HepG2 (cell line): Measurements from ENCODE around the gene MARCO. TPM values are rescaled to one million over a fixed set of nuclear protein-coding genes. Genes with fewer than 3 reads are reported as not detected.

ENCODE experiments used
- MTA3 ChIP-seq: sonication (generic); formaldehyde crosslinking; IDR thresholded peaks from 2 replicates; pipeline ENCODE4 v1.4.0; 2020; ENCODE audit warnings: missing genetic modification reagents
- NFIB ChIP-seq: sonication (generic); formaldehyde crosslinking; IDR thresholded peaks from 2 replicates; pipeline ENCODE4 v1.9.0; 2021; ENCODE audit warnings: missing genetic modification reagents, mild to moderate bottlenecking, borderline replicate concordance
- REPIN1 ChIP-seq: sonication (generic); formaldehyde crosslinking; IDR thresholded peaks from 2 replicates; pipeline ENCODE4 v1.8.0; 2022; ENCODE audit warnings: missing genetic modification reagents, low read depth, mild to moderate bottlenecking, borderline replicate concordance
- SRSF4 ChIP-seq: fragments of 200-400 bp; formaldehyde crosslinking; IDR thresholded peaks from one replicate; pipeline ENCODE4 v1.6.1; 2018; ENCODE audit warnings: mild to moderate bottlenecking, low read depth, low read length, moderate library complexity; ENCODE audit not compliant: poor library complexity, severe bottlenecking
- TAF15 ChIP-seq: fragments of 200-400 bp; formaldehyde crosslinking; IDR thresholded peaks from one replicate; pipeline ENCODE4 v1.6.1; 2018; ENCODE audit warnings: mild to moderate bottlenecking, low read depth, low read length; ENCODE audit not compliant: poor library complexity, severe bottlenecking
- YY1 ChIP-seq: IDR thresholded peaks from 2 replicates; pipeline ENCODE4 v1.6.1; 2011; ENCODE audit warnings: low read length, low read depth, moderate library complexity, mild to moderate bottlenecking; ENCODE audit not compliant: insufficient read depth, insufficient replicate concordance
- ZNF362 ChIP-seq: sonication (generic); formaldehyde crosslinking; IDR thresholded peaks from 2 replicates; pipeline ENCODE4 v1.4.0; 2020; ENCODE audit warnings: missing genetic modification reagents, mild to moderate bottlenecking, borderline replicate concordance
- ZNF780A ChIP-seq: sonication (generic); formaldehyde crosslinking; IDR thresholded peaks from 2 replicates; pipeline ENCODE4 v1.8.0; 2022; ENCODE audit warnings: mild to moderate bottlenecking, missing genetic modification reagents, moderate library complexity
- ZNF792 ChIP-seq: IDR thresholded peaks from 2 replicates; pipeline ENCODE4 v1.6.1; 2016
- ZNF841 ChIP-seq: sonication (generic); formaldehyde crosslinking; IDR thresholded peaks from 2 replicates; pipeline ENCODE4 v1.8.1; 2023; ENCODE audit warnings: missing genetic modification reagents, borderline replicate concordance
- polyA plus RNA-seq, 8 experiments: library from polyadenylated mRNA; depleted of rRNA in 3 of 8; stranded (reverse) in 7 of 8; unstranded in 1 of 8; fragments of >200 nt; fragmentation: Illumina TruSeq in 4 of 8; extraction: Trizol in 4 of 8; gene quantifications; 2 replicates each; pipeline versions ENCODE4 v1.2.1 to v1.2.3, GENCODE V29; 2011 to 2016; ENCODE audit warnings: low read depth in 4 of 8, missing spikeins in 1 of 8, mixed read lengths in 1 of 8; ENCODE audit not compliant: insufficient read depth in 1 of 8
- total RNA-seq, 5 experiments: library from RNA; depleted of rRNA; stranded (reverse); fragments of >200 nt; fragmentation: Illumina TruSeq; extraction: Trizol; gene quantifications; 2 replicates each; pipeline ENCODE4 v1.2.3, GENCODE V29; 2016; ENCODE audit warnings: low read depth in 1 of 5
- TF ChIP-seq, protein P1 (sequence below): sonication (generic); formaldehyde crosslinking; IDR thresholded peaks from 2 replicates; pipeline ENCODE4 v1.4.0; 2020; ENCODE audit warnings: missing genetic modification reagents, borderline replicate concordance
- TF ChIP-seq, protein P2 (sequence below): sonication (generic); formaldehyde crosslinking; IDR thresholded peaks from 2 replicates; pipeline ENCODE4 v1.4.0; 2020; ENCODE audit warnings: mild to moderate bottlenecking, missing genetic modification reagents, borderline replicate concordance
- TF ChIP-seq, protein P3 (sequence below): sonication (generic); formaldehyde crosslinking; IDR thresholded peaks from 2 replicates; pipeline ENCODE4 v1.8.1; 2023; ENCODE audit warnings: mild to moderate bottlenecking, inconsistent platforms, moderate library complexity, missing genetic modification reagents, borderline replicate concordance

The MARCO gene
- total and polyA plus RNA-seq, 2 of the 13 experiments (the other 11 are each of a cell fraction or from before 2014, with no cell fraction given), result not detected

DNA sequence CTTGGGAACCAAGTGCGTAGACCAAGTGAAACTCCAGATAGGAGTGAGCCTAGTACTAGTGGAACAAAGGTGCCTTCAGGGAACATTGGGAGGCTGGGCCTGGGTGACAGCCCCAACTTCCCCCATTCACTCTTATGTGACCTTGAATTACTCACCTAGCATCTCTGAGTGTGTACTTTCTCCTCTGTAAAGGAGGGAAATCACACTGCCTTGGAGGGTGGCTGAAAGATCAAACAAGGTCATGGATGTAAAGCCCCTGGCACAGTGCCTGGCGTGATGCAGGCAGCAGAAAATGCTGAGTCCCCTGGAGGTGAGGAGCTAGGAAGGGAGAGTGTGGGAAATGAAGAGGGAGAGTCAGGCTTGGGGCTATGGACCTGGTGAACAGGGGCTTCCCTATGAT lies 45.9 kb downstream of the MARCO start (continued):
- TF ChIP-seq, protein P1, sequence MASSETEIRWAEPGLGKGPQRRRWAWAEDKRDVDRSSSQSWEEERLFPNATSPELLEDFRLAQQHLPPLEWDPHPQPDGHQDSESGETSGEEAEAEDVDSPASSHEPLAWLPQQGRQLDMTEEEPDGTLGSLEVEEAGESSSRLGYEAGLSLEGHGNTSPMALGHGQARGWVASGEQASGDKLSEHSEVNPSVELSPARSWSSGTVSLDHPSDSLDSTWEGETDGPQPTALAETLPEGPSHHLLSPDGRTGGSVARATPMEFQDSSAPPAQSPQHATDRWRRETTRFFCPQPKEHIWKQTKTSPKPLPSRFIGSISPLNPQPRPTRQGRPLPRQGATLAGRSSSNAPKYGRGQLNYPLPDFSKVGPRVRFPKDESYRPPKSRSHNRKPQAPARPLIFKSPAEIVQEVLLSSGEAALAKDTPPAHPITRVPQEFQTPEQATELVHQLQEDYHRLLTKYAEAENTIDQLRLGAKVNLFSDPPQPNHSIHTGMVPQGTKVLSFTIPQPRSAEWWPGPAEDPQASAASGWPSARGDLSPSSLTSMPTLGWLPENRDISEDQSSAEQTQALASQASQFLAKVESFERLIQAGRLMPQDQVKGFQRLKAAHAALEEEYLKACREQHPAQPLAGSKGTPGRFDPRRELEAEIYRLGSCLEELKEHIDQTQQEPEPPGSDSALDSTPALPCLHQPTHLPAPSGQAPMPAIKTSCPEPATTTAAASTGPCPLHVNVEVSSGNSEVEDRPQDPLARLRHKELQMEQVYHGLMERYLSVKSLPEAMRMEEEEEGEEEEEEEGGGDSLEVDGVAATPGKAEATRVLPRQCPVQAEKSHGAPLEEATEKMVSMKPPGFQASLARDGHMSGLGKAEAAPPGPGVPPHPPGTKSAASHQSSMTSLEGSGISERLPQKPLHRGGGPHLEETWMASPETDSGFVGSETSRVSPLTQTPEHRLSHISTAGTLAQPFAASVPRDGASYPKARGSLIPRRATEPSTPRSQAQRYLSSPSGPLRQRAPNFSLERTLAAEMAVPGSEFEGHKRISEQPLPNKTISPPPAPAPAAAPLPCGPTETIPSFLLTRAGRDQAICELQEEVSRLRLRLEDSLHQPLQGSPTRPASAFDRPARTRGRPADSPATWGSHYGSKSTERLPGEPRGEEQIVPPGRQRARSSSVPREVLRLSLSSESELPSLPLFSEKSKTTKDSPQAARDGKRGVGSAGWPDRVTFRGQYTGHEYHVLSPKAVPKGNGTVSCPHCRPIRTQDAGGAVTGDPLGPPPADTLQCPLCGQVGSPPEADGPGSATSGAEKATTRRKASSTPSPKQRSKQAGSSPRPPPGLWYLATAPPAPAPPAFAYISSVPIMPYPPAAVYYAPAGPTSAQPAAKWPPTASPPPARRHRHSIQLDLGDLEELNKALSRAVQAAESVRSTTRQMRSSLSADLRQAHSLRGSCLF, result no peak
- no peak for TF ChIP-seq SRSF4
- TF ChIP-seq, protein P2, sequence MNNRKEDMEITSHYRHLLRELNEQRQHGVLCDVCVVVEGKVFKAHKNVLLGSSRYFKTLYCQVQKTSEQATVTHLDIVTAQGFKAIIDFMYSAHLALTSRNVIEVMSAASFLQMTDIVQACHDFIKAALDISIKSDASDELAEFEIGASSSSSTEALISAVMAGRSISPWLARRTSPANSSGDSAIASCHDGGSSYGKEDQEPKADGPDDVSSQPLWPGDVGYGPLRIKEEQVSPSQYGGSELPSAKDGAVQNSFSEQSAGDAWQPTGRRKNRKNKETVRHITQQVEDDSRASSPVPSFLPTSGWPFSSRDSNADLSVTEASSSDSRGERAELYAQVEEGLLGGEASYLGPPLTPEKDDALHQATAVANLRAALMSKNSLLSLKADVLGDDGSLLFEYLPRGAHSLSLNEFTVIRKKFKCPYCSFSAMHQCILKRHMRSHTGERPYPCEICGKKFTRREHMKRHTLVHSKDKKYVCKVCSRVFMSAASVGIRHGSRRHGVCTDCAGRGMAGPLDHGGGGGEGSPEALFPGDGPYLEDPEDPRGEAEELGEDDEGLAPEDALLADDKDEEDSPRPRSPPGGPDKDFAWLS (CRISPR knock-in tag), result no peak
- no peak for TF ChIP-seq MTA3 (CRISPR knock-in tag)
- no peak for TF ChIP-seq ZNF792 (CRISPR knock-in tag)
- TF ChIP-seq REPIN1 (CRISPR knock-in tag), result no peak
- no peak for TF ChIP-seq YY1
- no peak for TF ChIP-seq TAF15
- TF ChIP-seq, protein P3, sequence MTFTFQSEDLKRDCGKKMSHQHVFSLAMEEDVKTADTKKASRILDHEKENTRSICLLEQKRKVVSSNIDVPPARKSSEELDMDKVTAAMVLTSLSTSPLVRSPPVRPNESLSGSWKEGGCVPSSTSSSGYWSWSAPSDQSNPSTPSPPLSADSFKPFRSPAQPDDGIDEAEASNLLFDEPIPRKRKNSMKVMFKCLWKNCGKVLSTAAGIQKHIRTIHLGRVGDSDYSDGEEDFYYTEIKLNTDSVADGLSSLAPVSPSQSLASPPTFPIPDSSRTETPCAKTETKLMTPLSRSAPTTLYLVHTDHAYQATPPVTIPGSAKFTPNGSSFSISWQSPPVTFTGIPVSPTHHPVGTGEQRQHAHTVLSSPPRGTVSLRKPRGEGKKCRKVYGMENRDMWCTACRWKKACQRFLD (CRISPR knock-in tag), result no peak
- TF ChIP-seq NFIB (CRISPR knock-in tag), result no peak
- TF ChIP-seq ZNF780A (CRISPR knock-in tag), result no peak
- no peak for TF ChIP-seq ZNF362 (CRISPR knock-in tag)
- no peak for TF ChIP-seq ZNF841
